WTC11 (cell line): Measurements from ENCODE around the gene CEBPG. TPM values are rescaled to one million over a fixed set of nuclear protein-coding genes. Genes with fewer than 3 reads are reported as not detected.
A peak's percentile ranks its signal among the peaks of the same experiment; 100 is the strongest.

Experiments
- ATAC-seq: fragments of 200-7000 bp; cut with Tn5 transposase; 2 replicates; pipeline ENCODE4 v1.10.0; 2021; ENCODE audit warnings: mild to moderate bottlenecking, moderate library complexity
- CTCF ChIA-PET: fragments of 300-600 bp; sonication (Branson Sonifier 250); formaldehyde crosslinking; loops from one replicate; lab custom pipeline; 2021; ENCODE audit warnings: antibody characterized with exemption; lab: Charles Lee
- POLR2A ChIA-PET: fragments of 350-600 bp; sonication (Branson Sonifier 250); formaldehyde crosslinking; loops from one replicate; lab custom pipeline; 2021; ENCODE audit warnings: antibody characterized with exemption; lab: Charles Lee
- DNase-seq: peaks from one replicate; pipeline ENCODE4 v3.0.0; 2021; ENCODE audit warnings: low spot score
- H3K27ac Mint-ChIP-seq: 2 replicates; pipeline ENCODE4 v1.8.0; 2021; ENCODE audit warnings: mixed read lengths
- H3K27me3 Mint-ChIP-seq: 2 replicates; pipeline ENCODE4 v1.8.0; 2021; ENCODE audit warnings: low read depth, mild to moderate bottlenecking, moderate library complexity, mixed read lengths
- H3K36me3 Mint-ChIP-seq: 2 replicates; pipeline ENCODE4 v1.8.0; 2021; ENCODE audit warnings: mixed read lengths
- H3K4me1 Mint-ChIP-seq: 2 replicates; pipeline ENCODE4 v1.8.0; 2022; ENCODE audit warnings: mixed read lengths
- H3K4me3 Mint-ChIP-seq: 2 replicates; pipeline ENCODE4 v1.8.0; 2021; ENCODE audit warnings: mild to moderate bottlenecking, moderate library complexity, mixed read lengths
- H3K9me3 Mint-ChIP-seq: 2 replicates; pipeline ENCODE4 v1.8.0; 2021; ENCODE audit warnings: mixed read lengths
- AFF4 ChIP-seq: sonication (generic); formaldehyde crosslinking; IDR thresholded peaks from 2 replicates; pipeline ENCODE4 v1.8.1; 2023; ENCODE audit warnings: mild to moderate bottlenecking, missing genetic modification reagents, borderline replicate concordance
- CTCF ChIP-seq: fragments of 200-600 bp; IDR thresholded peaks from 2 replicates; pipeline ENCODE4 v1.8.0; 2022; ENCODE audit warnings: antibody characterized with exemption
- EMX1 ChIP-seq: fragments of 250-450 bp; sonication (Bioruptor Pico); IDR thresholded peaks from 2 replicates; pipeline ENCODE4 v1.8.0; 2021; ENCODE audit warnings: mild to moderate bottlenecking
- ERG ChIP-seq: fragments of 250-450 bp; sonication (Bioruptor Pico); IDR thresholded peaks from 2 replicates; pipeline ENCODE4 v1.8.0; 2021; ENCODE audit warnings: mild to moderate bottlenecking
- FOXJ3 ChIP-seq: sonication (generic); formaldehyde crosslinking; IDR thresholded peaks from 2 replicates; pipeline ENCODE4 v1.9.0; 2021; ENCODE audit warnings: missing genetic modification reagents, mild to moderate bottlenecking, borderline replicate concordance
- FOXP1 ChIP-seq: sonication (generic); formaldehyde crosslinking; IDR thresholded peaks from 2 replicates; pipeline ENCODE4 v1.8.0; 2022; ENCODE audit warnings: missing genetic modification reagents, mild to moderate bottlenecking, moderate library complexity, borderline replicate concordance
- GRHL2 ChIP-seq: fragments of 250-450 bp; sonication (Bioruptor Pico); IDR thresholded peaks from 2 replicates; pipeline ENCODE4 v1.8.0; 2022; ENCODE audit warnings: mild to moderate bottlenecking, moderate library complexity; ENCODE audit not compliant: insufficient replicate concordance, severe bottlenecking
- MAX ChIP-seq: sonication (generic); formaldehyde crosslinking; IDR thresholded peaks from 2 replicates; pipeline ENCODE4 v1.8.0; 2022; ENCODE audit warnings: mild to moderate bottlenecking, missing genetic modification reagents
- MYBL2 ChIP-seq: sonication (generic); formaldehyde crosslinking; IDR thresholded peaks from 2 replicates; pipeline ENCODE4 v1.8.1; 2023; ENCODE audit warnings: mild to moderate bottlenecking, moderate library complexity, missing genetic modification reagents
- NR2C2 ChIP-seq: sonication (generic); formaldehyde crosslinking; IDR thresholded peaks from 2 replicates; pipeline ENCODE4 v1.8.0; 2022; ENCODE audit warnings: mild to moderate bottlenecking, missing genetic modification reagents
- OVOL2 ChIP-seq: fragments of 250-450 bp; sonication (Bioruptor Pico); IDR thresholded peaks from 2 replicates; pipeline ENCODE4 v1.9.0; 2021; ENCODE audit warnings: mild to moderate bottlenecking, borderline replicate concordance
- PREB ChIP-seq: sonication (generic); formaldehyde crosslinking; IDR thresholded peaks from 2 replicates; pipeline ENCODE4 v1.8.1; 2022; ENCODE audit warnings: mild to moderate bottlenecking, missing genetic modification reagents, moderate library complexity, borderline replicate concordance
- RELA ChIP-seq: sonication (generic); formaldehyde crosslinking; IDR thresholded peaks from 2 replicates; pipeline ENCODE4 v1.8.1; 2022; ENCODE audit warnings: missing genetic modification reagents, mild to moderate bottlenecking, borderline replicate concordance
- RORB ChIP-seq: fragments of 250-450 bp; sonication (Bioruptor Pico); IDR thresholded peaks from 2 replicates; pipeline ENCODE4 v1.9.0; 2021; ENCODE audit warnings: mild to moderate bottlenecking
- TCF7 ChIP-seq: sonication (generic); formaldehyde crosslinking; IDR thresholded peaks from 2 replicates; pipeline ENCODE4 v1.8.0; 2022; ENCODE audit warnings: mild to moderate bottlenecking, low read depth, missing genetic modification reagents, moderate library complexity
- TP53 ChIP-seq: sonication (generic); formaldehyde crosslinking; IDR thresholded peaks from 2 replicates; pipeline ENCODE4 v1.8.1; 2023; ENCODE audit warnings: mild to moderate bottlenecking, missing genetic modification reagents
- ZBTB21 ChIP-seq: sonication (generic); formaldehyde crosslinking; IDR thresholded peaks from 2 replicates; pipeline ENCODE4 v1.8.1; 2023; ENCODE audit warnings: mild to moderate bottlenecking, missing genetic modification reagents, borderline replicate concordance
- ZNF121 ChIP-seq: sonication (generic); formaldehyde crosslinking; IDR thresholded peaks from 2 replicates; pipeline ENCODE4 v1.8.0; 2023; ENCODE audit warnings: missing genetic modification reagents
- ZNF219 ChIP-seq: sonication (generic); formaldehyde crosslinking; IDR thresholded peaks from 2 replicates; pipeline ENCODE4 v1.8.0; 2023; ENCODE audit warnings: missing genetic modification reagents, mild to moderate bottlenecking, borderline replicate concordance
- ZNF416 ChIP-seq: fragments of 250-450 bp; sonication (Bioruptor Pico); IDR thresholded peaks from 2 replicates; pipeline ENCODE4 v1.9.0; 2021; ENCODE audit warnings: mild to moderate bottlenecking, inconsistent platforms
- total RNA-seq: library from RNA; stranded (reverse); gene quantifications from 3 replicates; pipeline ENCODE4 v1.2.3, GENCODE V29; 2021
- TF ChIP-seq, protein P1 (sequence below): sonication (generic); formaldehyde crosslinking; conservative IDR thresholded peaks from 2 replicates; pipeline ENCODE4 v1.8.1; 2022; ENCODE audit warnings: mild to moderate bottlenecking, missing genetic modification reagents
- TF ChIP-seq, protein P2 (sequence below): sonication (generic); formaldehyde crosslinking; IDR thresholded peaks from 2 replicates; pipeline ENCODE4 v1.8.1; 2022; ENCODE audit warnings: mild to moderate bottlenecking, moderate library complexity, missing genetic modification reagents

Gene CEBPG
- total RNA-seq, 1 experiment from 2014 or later: 33.1 TPM

GRCh38 chr19:33429891-33430673, 56.6 kb downstream of the CEBPG start (continued):
- TF ChIP-seq GRHL2 (CRISPR knock-in tag): no peak
- no peak for TF ChIP-seq RORB (CRISPR knock-in tag)
- no peak for TF ChIP-seq RELA
- TF ChIP-seq ZNF219 (CRISPR knock-in tag): no peak
- TF ChIP-seq MYBL2 (CRISPR knock-in tag): no peak
- TF ChIP-seq, protein P1, sequence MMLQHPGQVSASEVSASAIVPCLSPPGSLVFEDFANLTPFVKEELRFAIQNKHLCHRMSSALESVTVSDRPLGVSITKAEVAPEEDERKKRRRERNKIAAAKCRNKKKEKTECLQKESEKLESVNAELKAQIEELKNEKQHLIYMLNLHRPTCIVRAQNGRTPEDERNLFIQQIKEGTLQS (CRISPR knock-in tag): no peak
- no peak for TF ChIP-seq TCF7 (CRISPR knock-in tag)
- TF ChIP-seq NR2C2: no peak
- TF ChIP-seq OVOL2 (CRISPR knock-in tag): no peak

- CTCF ChIA-PET: interaction anchor here (0.6 to 3.5 kb wide), 51 partner anchors 9 to 611 kb away, joined by 3 to 70 read pairs (median 4); partner anchors contain the start of genes CEBPA and SLC7A10
- ATAC-seq (peak; percentile 81), DNase-seq (peak; percentile 81)
- Mint-ChIP-seq H3K4me3 (no peak overlapping the region), H3K9me3 (no peaks in the 10 kb centered on the region), H3K27me3 (no peaks in the 10 kb centered on the region), H3K27ac (peak overlapping the region; percentile 44), H3K36me3 (no peaks in the 10 kb centered on the region), H3K4me1 (no peaks in the 10 kb centered on the region)
- POLR2A ChIA-PET: interaction anchor here (0.5 to 1.6 kb wide), 2 partner anchors 192 to 207 kb away, joined by 3 to 4 read pairs; partner anchors contain the start of gene CHST8
- TF ChIP-seq CTCF (peak; percentile 66), TP53 (CRISPR knock-in tag) (no peak), EMX1 (CRISPR knock-in tag) (no peak), AFF4 (CRISPR knock-in tag) (no peak), FOXJ3 (CRISPR knock-in tag) (no peak), ERG (CRISPR knock-in tag) (no peak), PREB (CRISPR knock-in tag) (no peak), MAX (CRISPR knock-in tag) (no peak), RORB (CRISPR knock-in tag) (no peak), ZBTB21 (CRISPR knock-in tag) (no peak), ZNF121 (CRISPR knock-in tag) (peak; percentile 99), FOXP1 (CRISPR knock-in tag) (no peak), ZNF416 (CRISPR knock-in tag) (no peak), ZNF219 (CRISPR knock-in tag) (no peak)
- TF ChIP-seq, protein P2, sequence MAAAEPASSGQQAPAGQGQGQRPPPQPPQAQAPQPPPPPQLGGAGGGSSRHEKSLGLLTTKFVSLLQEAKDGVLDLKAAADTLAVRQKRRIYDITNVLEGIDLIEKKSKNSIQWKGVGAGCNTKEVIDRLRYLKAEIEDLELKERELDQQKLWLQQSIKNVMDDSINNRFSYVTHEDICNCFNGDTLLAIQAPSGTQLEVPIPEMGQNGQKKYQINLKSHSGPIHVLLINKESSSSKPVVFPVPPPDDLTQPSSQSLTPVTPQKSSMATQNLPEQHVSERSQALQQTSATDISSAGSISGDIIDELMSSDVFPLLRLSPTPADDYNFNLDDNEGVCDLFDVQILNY (CRISPR knock-in tag): no peak
Measured at GRCh38 chr19:33430674-33431277, 57.3 kb downstream of the CEBPG start.
